ENCODE measurements around the gene ALDH1A1.

ALDH1A1 gene

GRCh38 chr9:72855890-72856523 lies 96.8 kb downstream of the ALDH1A1 start:
- DNase-seq (ENCODE audit: low read depth) = no peak

- no peak for DNase-seq (ENCODE audit: low read depth)
Measured at GRCh38 chr9:72855321-72855720, 97.5 kb downstream of the ALDH1A1 start.

Data from amniotic epithelial cell (primary cell).